Astrocyte (in vitro differentiated cells and primary cell): Measurements from ENCODE around the gene ABCC8. TPM values are rescaled to one million over a fixed set of nuclear protein-coding genes. Genes with fewer than 3 reads are reported as not detected.

ENCODE experiments used
- DNase-seq: peaks from one replicate; pipeline ENCODE4 v3.0.0-alpha.2; 2010; ENCODE audit warnings: low read depth
- FAIRE-seq: peaks from 2 replicates; lab custom pipeline; 2011; peaks lifted over from hg19 to GRCh38; lab: Jason Lieb, UNC
- H2AFZ ChIP-seq: 2 replicates; pipeline ENCODE4 v1.6.0; 2012; ENCODE audit warnings: low read depth, low read length, inconsistent platforms
- H3K27ac ChIP-seq: 2 replicates; pipeline ENCODE4 v1.5.1; 2011; ENCODE audit warnings: low read depth, low read length, inconsistent platforms
- H3K27me3 ChIP-seq: 2 replicates; pipeline ENCODE4 v1.6.0; 2011; ENCODE audit warnings: low read length, inconsistent platforms; ENCODE audit not compliant: insufficient read depth
- H3K36me3 ChIP-seq: 2 replicates; pipeline ENCODE4 v1.5.1; 2011; ENCODE audit warnings: low read length, inconsistent platforms; ENCODE audit not compliant: insufficient read depth
- H3K4me1 ChIP-seq: 2 replicates; pipeline ENCODE4 v1.5.1; 2011; ENCODE audit warnings: low read length, inconsistent platforms; ENCODE audit not compliant: insufficient read depth
- H3K4me2 ChIP-seq: 2 replicates; pipeline ENCODE4 v1.6.0; 2012; ENCODE audit warnings: low read length, inconsistent platforms
- H3K4me3 ChIP-seq: 2 replicates; pipeline ENCODE4 v1.5.1; 2011; ENCODE audit warnings: low read depth, mild to moderate bottlenecking, low read length, inconsistent platforms; ENCODE audit not compliant: insufficient read depth
- H3K79me2 ChIP-seq: 2 replicates; pipeline ENCODE4 v1.6.0; 2012; ENCODE audit warnings: mild to moderate bottlenecking, low read length, inconsistent platforms; ENCODE audit not compliant: insufficient read depth
- H3K9ac ChIP-seq: 2 replicates; pipeline ENCODE4 v1.6.0; 2012; ENCODE audit warnings: mild to moderate bottlenecking, low read length, inconsistent platforms
- H3K9me3 ChIP-seq: 2 replicates; pipeline ENCODE4 v1.5.1; 2012; ENCODE audit warnings: low read depth, mild to moderate bottlenecking, low read length, inconsistent platforms; ENCODE audit not compliant: insufficient read depth
- H4K20me1 ChIP-seq: 2 replicates; pipeline ENCODE4 v1.6.0; 2012; ENCODE audit warnings: low read length, inconsistent platforms; ENCODE audit not compliant: insufficient read depth
- H3K27ac Mint-ChIP-seq: one replicate; pipeline ENCODE4 v1.8.0; 2021; ENCODE audit warnings: mild to moderate bottlenecking, mixed read lengths; ENCODE audit not compliant: unreplicated experiment
- H3K27me3 Mint-ChIP-seq: one replicate; pipeline ENCODE4 v1.8.0; 2021; ENCODE audit warnings: low read depth, mixed read lengths; ENCODE audit not compliant: unreplicated experiment
- H3K36me3 Mint-ChIP-seq: one replicate; pipeline ENCODE4 v1.8.0; 2021; ENCODE audit warnings: low read depth, mixed read lengths; ENCODE audit not compliant: unreplicated experiment
- H3K4me1 Mint-ChIP-seq: one replicate; pipeline ENCODE4 v1.8.0; 2021; ENCODE audit warnings: low read depth, mixed read lengths; ENCODE audit not compliant: unreplicated experiment
- H3K4me3 Mint-ChIP-seq: one replicate; pipeline ENCODE4 v1.8.0; 2021; ENCODE audit warnings: mild to moderate bottlenecking, moderate library complexity, mixed read lengths; ENCODE audit not compliant: unreplicated experiment
- H3K9me3 Mint-ChIP-seq: one replicate; pipeline ENCODE4 v1.8.0; 2021; ENCODE audit warnings: mild to moderate bottlenecking, mixed read lengths; ENCODE audit not compliant: unreplicated experiment
- EZH2 ChIP-seq: IDR thresholded peaks from 2 replicates; pipeline ENCODE4 v1.6.1; 2012; ENCODE audit warnings: mild to moderate bottlenecking, low read length, inconsistent platforms; ENCODE audit not compliant: insufficient read depth
- total RNA-seq: library from RNA; stranded (reverse); gene quantifications from 2 replicates; pipeline ENCODE4 v1.2.1, GENCODE V29; 2021
- TF ChIP-seq, protein P1 (sequence below): IDR thresholded peaks from 2 replicates; pipeline ENCODE4 v1.5.1; 2011; ENCODE audit warnings: low read depth, mild to moderate bottlenecking, inconsistent platforms, low read length, moderate library complexity; ENCODE audit not compliant: insufficient read depth

ABCC8 gene
- total RNA-seq, 1 donor from 2014 or later = not detected

DNA sequence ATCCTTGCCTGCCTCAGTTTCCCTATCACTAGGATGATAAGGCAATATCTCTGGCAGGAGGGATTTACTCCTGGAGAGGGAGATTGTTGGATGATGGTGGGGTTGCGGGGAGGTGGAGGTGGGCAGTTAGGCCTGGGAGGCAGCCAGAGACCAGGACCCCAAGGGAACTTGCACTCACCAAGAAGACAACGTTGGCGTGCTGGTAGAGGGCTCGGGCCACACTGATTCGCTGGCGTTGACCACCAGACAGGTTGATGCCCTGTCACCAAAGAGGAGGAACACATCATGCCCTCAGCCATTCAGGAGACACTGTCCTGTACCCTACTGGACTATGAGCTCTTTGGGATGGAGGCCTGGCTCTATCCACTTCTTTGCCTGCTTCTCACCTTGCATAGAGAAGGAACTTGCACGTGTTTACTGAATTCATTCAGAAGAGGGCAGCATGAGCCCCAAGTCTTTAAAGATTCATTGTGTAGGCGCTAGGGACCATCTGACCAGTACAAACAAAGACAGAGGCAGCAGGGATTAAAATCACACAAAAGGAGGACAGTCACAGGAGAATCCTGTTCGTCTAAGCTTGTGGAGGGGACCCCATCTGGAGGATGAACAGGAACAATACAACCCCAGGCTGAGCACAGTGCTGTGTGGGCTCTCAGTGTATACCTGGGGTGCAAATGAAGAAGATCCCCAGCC, 64.0 kb downstream of the ABCC8 start:
- no peaks in the 10 kb centered on the region for H3K9me3 ChIP-seq
- H3K36me3 ChIP-seq = no peaks in the 10 kb centered on the region
- no peaks in the 10 kb centered on the region for H4K20me1 ChIP-seq
- Mint-ChIP-seq H3K27me3 (peaks cover 58% of the 10 kb centered on the region), H3K27ac (no peak overlapping the region), H3K4me1 (no peaks in the 10 kb centered on the region), H3K36me3 (peaks cover 1% of the 10 kb centered on the region), H3K4me3 (no peak overlapping the region), H3K9me3 (peaks cover 4% of the 10 kb centered on the region)
- no peak overlapping the region for H3K4me3 ChIP-seq
- no peak overlapping the region for H3K4me2 ChIP-seq
- no peak for FAIRE-seq
- H2AFZ ChIP-seq = no peak overlapping the region
- no peaks in the 10 kb centered on the region for H3K4me1 ChIP-seq
- H3K27me3 ChIP-seq = peaks cover 4% of the 10 kb centered on the region
- no peaks in the 10 kb centered on the region for H3K79me2 ChIP-seq
- DNase-seq = no peak
- no peak overlapping the region for H3K9ac ChIP-seq
- no peak overlapping the region for H3K27ac ChIP-seq
- TF ChIP-seq, protein P1, sequence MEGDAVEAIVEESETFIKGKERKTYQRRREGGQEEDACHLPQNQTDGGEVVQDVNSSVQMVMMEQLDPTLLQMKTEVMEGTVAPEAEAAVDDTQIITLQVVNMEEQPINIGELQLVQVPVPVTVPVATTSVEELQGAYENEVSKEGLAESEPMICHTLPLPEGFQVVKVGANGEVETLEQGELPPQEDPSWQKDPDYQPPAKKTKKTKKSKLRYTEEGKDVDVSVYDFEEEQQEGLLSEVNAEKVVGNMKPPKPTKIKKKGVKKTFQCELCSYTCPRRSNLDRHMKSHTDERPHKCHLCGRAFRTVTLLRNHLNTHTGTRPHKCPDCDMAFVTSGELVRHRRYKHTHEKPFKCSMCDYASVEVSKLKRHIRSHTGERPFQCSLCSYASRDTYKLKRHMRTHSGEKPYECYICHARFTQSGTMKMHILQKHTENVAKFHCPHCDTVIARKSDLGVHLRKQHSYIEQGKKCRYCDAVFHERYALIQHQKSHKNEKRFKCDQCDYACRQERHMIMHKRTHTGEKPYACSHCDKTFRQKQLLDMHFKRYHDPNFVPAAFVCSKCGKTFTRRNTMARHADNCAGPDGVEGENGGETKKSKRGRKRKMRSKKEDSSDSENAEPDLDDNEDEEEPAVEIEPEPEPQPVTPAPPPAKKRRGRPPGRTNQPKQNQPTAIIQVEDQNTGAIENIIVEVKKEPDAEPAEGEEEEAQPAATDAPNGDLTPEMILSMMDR = no peak
- TF ChIP-seq EZH2 = no peak

DNA sequence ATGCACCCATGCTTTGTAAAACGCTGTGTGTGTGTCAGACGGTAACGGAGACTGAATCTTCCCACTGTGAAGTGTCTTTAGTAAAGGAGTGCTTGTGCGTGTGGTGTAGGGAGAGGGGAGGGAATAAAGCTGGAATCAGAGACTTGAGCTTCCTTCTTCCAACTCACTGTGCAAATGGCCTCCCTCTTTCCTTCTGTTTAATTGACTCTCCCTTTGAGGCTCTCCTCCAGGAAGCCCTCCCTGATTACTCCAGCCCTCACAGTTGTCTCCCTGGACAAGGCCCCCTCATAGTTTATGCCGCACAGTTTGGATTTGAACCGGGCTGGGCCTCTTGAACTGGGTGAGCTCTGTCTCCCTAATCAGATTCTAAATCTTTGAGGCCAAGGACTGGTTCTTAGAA, 65.2 kb downstream of the ABCC8 start:
- no peaks in the 10 kb centered on the region for H3K9me3 ChIP-seq
- no peaks in the 10 kb centered on the region for H3K4me1 Mint-ChIP-seq
- no peaks in the 10 kb centered on the region for H4K20me1 ChIP-seq
- H3K36me3 Mint-ChIP-seq = peaks cover 1% of the 10 kb centered on the region
- H3K4me1 ChIP-seq = no peaks in the 10 kb centered on the region
- FAIRE-seq = no peak
- DNase-seq = no peak
- H3K4me3 Mint-ChIP-seq = no peak overlapping the region
- peaks cover 2% of the 10 kb centered on the region for H3K27me3 ChIP-seq
- peaks cover 6% of the 10 kb centered on the region for H3K9me3 Mint-ChIP-seq
- H3K27ac ChIP-seq = no peak overlapping the region
- H3K9ac ChIP-seq = no peak overlapping the region
- H3K36me3 ChIP-seq = no peaks in the 10 kb centered on the region
- no peak overlapping the region for H3K4me3 ChIP-seq
- H3K79me2 ChIP-seq = no peaks in the 10 kb centered on the region
- no peak overlapping the region for H3K27ac Mint-ChIP-seq
- H2AFZ ChIP-seq = no peak overlapping the region
- H3K4me2 ChIP-seq = no peak overlapping the region
- H3K27me3 Mint-ChIP-seq = peaks cover 50% of the 10 kb centered on the region
- TF ChIP-seq, protein P1 = no peak
- no peak for TF ChIP-seq EZH2
